KBM-7 (cell line): ENCODE results near the gene ESR1.
"Not testable (repeated sequence)": the region's sequence is repeated elsewhere in the genome, so short reads cannot be mapped to it uniquely, and the experiment has no call there.

Experiments used
- DNase-seq: peaks from one replicate; pipeline ENCODE4 v3.0.0-alpha.2; 2015
- in situ Hi-C: fragments of 300-500 bp; cut with MboI; formaldehyde crosslinking; loops from 2 replicates; pipeline ENCODE4 v1.14.3; 2020; ENCODE audit warnings: low sequenced_read_pairs, low pct_unique_long_range_greater_than_20kb, mixed read lengths

The ESR1 gene

GRCh38 chr6:151808371-151809241 lies 1.1 kb downstream of the ESR1 start:
- in situ Hi-C loops = no loop called here
- DNase-seq = no peak

- no peak for DNase-seq
- in situ Hi-C loops = no loop called here
These were observed 3.6 kb downstream of the ESR1 start for GRCh38 chr6:151811081-151811480.

- in situ Hi-C loops = no loop called here
- peak; percentile 19 for DNase-seq
These were observed 6.4 kb downstream of the ESR1 start for GRCh38 chr6:151813858-151814257.

GRCh38 chr6:151814614-151815013 lies 7.1 kb downstream of the ESR1 start:
- in situ Hi-C loops = no loop called here
- DNase-seq = no peak

GRCh38 chr6:151822252-151823111 lies 15.0 kb downstream of the ESR1 start:
- DNase-seq = no peak

GRCh38 chr6:151826517-151827142 lies 19.1 kb downstream of the ESR1 start:
- in situ Hi-C loops = no loop called here
- no peak for DNase-seq

More at GRCh38 chr6:151822252-151823111, 15.0 kb downstream of the ESR1 start:
- in situ Hi-C loops = no loop called here

GRCh38 chr6:151832710-151833109 lies 25.2 kb downstream of the ESR1 start:
- in situ Hi-C loops = no loop called here
- no peak for DNase-seq

GRCh38 chr6:151835396-151835795 lies 27.9 kb downstream of the ESR1 start:
- no peak for DNase-seq
- in situ Hi-C loops = no loop called here

GRCh38 chr6:151837223-151837622 lies 29.7 kb downstream of the ESR1 start:
- no peak for DNase-seq
- in situ Hi-C loops = no loop called here

GRCh38 chr6:151842816-151843215 lies 35.3 kb downstream of the ESR1 start:
- in situ Hi-C loops = no loop called here
- DNase-seq = no peak

- in situ Hi-C loops = no loop called here
- DNase-seq = peak; percentile 28
These were observed 39.6 kb downstream of the ESR1 start for GRCh38 chr6:151847064-151847463.

- DNase-seq = no peak
- in situ Hi-C loops = no loop called here
These were observed 43.1 kb downstream of the ESR1 start for GRCh38 chr6:151850479-151851003.

- no peak for DNase-seq
- in situ Hi-C loops = no loop called here
These were observed 50.8 kb downstream of the ESR1 start for GRCh38 chr6:151858294-151858693.

GRCh38 chr6:151862461-151862860 lies 55.0 kb downstream of the ESR1 start:
- no peak for DNase-seq
- in situ Hi-C loops = no loop called here

GRCh38 chr6:151867361-151867869 lies 59.9 kb downstream of the ESR1 start:
- DNase-seq, in situ Hi-C loops: not testable (repeated sequence)

GRCh38 chr6:151869345-151869744 lies 61.9 kb downstream of the ESR1 start:
- DNase-seq = no peak
- in situ Hi-C loops = no loop called here

- DNase-seq = no peak
- in situ Hi-C loops = no loop called here
These were observed 62.3 kb downstream of the ESR1 start for GRCh38 chr6:151869787-151870186.

GRCh38 chr6:151870375-151870774 lies 62.9 kb downstream of the ESR1 start:
- in situ Hi-C loops = no loop called here
- DNase-seq = no peak

GRCh38 chr6:151875524-151875923 lies 68.0 kb downstream of the ESR1 start:
- DNase-seq = no peak
- in situ Hi-C loops = no loop called here
